ENCODE measurements around the gene GJA5. TPM values are rescaled to one million over a fixed set of nuclear protein-coding genes. Genes with fewer than 3 reads are reported as not detected.

GJA5 gene
- polyA plus RNA-seq, 2 of the 4 experiments (the other 2 are of a cell fraction) = not detected

DNA sequence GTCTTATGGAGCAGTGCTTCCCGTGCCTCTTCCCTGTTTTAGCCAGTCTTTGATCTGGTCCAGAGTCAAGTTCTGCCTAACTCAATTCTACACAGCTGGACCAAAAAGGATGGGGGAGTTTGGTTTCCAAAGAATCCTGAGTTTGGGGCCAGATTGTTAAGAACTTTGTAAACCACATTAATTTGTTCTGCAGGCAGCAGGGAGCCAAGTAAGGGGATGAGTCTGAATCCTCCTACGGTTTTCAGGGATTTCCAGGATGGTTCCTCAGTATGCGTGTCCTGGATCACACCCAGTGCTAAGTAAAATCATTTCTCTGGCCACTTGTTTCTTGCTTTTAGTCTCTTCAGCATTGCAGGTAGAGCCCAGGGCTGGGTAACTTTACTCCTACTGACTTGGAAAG is 26.1 kb upstream of the GJA5 start:
- ATAC-seq = no peak
- H3K27ac ChIP-seq = no peak overlapping the region
- DNase-seq (ENCODE audit: low read depth in 1 of 2, low spot score in 1 of 2) = no peak
- H3K4me1 ChIP-seq = no peaks in the 10 kb centered on the region
- ChIA-PET POLR2A (no interaction called here), CTCF (no interaction called here)
- TF ChIP-seq HOXA7 (CRISPR knock-in tag; IDR thresholded peaks at IDR 0.05) (no peak), ZC3H11A (IDR thresholded peaks at IDR 0.05) (no peak), RAD21 (conservative IDR thresholded peaks at IDR 0.05 in 1 of 2, IDR thresholded peaks at IDR 0.05 in 1 of 2) (no peak), HEYL (CRISPR knock-in tag; IDR thresholded peaks at IDR 0.05) (no peak)
- no peaks in the 10 kb centered on the region for H3K9me3 ChIP-seq
- WGBS (ENCODE audit: missing lambda C conversion rate) = 24% methylated on average over 3 of the region's 3 CpGs
- no peak overlapping the region for H3K4me2 ChIP-seq
- H3K4me3 ChIP-seq = no peak overlapping the region
- no peak for FAIRE-seq

DNA sequence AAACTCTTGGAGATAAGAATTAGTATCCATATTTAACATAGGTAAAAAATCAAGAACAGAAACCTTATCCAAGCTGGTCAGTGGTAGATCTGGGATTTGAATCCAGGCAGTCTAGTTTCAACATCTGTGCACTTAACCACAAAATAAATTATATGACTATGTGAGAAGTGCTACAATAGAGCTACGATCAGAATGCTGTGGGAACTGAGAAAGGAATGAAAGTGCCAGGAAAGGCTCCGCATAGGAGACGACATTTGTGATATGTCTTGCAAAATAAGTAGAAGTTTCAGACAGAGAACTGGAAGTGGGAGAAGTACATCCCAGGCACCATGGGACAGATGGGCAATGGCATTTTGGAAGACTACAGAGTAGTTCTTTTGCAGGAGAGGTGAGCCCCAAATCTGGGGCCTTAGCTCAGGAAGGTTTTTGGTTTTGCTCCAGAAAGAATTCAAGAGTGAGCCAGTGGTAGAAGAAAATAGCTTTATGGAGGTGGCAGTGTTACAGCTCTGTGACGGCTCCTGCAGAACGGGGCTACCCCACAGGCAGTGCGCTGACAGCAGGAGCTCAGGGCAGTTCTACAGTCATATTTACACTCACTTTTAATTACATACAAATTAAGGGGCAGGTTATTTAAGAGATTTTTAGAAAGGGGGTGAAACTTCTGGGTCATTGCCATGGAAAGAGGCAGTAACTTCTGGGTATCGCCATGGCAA is 25.5 kb upstream of the GJA5 start:
- ATAC-seq (no peak), FAIRE-seq (no peak), DNase-seq (ENCODE audit: low read depth in 1 of 2, low spot score in 1 of 2) (no peak)
- Histone ChIP-seq H3K9me3 (no peaks in the 10 kb centered on the region), H3K27ac (no peak overlapping the region), H3K4me1 (no peaks in the 10 kb centered on the region), H3K4me3 (no peak overlapping the region), H3K4me2 (no peak overlapping the region)
- TF ChIP-seq ZFP36 (IDR thresholded peaks at IDR 0.05; ENCODE audit: borderline replicate concordance, partially characterized antibody) (no peak), FOSB (CRISPR knock-in tag; IDR thresholded peaks at IDR 0.05) (no peak), SMC3 (IDR thresholded peaks at IDR 0.05) (no peak), BHLHE40 (IDR thresholded peaks at IDR 0.05; ENCODE audit: low read depth, low read length) (no peak), RCOR1 (IDR thresholded peaks at IDR 0.05; ENCODE audit: low read depth, low read length) (no peak), ZC3H11A (IDR thresholded peaks at IDR 0.05) (no peak), PHF8 (IDR thresholded peaks at IDR 0.05; ENCODE audit: borderline replicate concordance, low read depth) (no peak), ESRRA (IDR thresholded peaks at IDR 0.05; ENCODE audit: borderline replicate concordance, low read length) (no peak), CHD2 (IDR thresholded peaks at IDR 0.05; ENCODE audit: low read length, partially characterized antibody) (no peak), HOXA7 (CRISPR knock-in tag; IDR thresholded peaks at IDR 0.05) (no peak), HOXB13 (CRISPR knock-in tag; IDR thresholded peaks at IDR 0.05; ENCODE audit: low read depth) (no peak), POLR2AphosphoS2 (conservative IDR thresholded peaks at IDR 0.05; ENCODE audit: low read length) (no peak)
- TF ChIP-seq, protein P1, sequence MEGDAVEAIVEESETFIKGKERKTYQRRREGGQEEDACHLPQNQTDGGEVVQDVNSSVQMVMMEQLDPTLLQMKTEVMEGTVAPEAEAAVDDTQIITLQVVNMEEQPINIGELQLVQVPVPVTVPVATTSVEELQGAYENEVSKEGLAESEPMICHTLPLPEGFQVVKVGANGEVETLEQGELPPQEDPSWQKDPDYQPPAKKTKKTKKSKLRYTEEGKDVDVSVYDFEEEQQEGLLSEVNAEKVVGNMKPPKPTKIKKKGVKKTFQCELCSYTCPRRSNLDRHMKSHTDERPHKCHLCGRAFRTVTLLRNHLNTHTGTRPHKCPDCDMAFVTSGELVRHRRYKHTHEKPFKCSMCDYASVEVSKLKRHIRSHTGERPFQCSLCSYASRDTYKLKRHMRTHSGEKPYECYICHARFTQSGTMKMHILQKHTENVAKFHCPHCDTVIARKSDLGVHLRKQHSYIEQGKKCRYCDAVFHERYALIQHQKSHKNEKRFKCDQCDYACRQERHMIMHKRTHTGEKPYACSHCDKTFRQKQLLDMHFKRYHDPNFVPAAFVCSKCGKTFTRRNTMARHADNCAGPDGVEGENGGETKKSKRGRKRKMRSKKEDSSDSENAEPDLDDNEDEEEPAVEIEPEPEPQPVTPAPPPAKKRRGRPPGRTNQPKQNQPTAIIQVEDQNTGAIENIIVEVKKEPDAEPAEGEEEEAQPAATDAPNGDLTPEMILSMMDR (IDR thresholded peaks at IDR 0.05) = no peak
- TF ChIP-seq, protein P2, sequence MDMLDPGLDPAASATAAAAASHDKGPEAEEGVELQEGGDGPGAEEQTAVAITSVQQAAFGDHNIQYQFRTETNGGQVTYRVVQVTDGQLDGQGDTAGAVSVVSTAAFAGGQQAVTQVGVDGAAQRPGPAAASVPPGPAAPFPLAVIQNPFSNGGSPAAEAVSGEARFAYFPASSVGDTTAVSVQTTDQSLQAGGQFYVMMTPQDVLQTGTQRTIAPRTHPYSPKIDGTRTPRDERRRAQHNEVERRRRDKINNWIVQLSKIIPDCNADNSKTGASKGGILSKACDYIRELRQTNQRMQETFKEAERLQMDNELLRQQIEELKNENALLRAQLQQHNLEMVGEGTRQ (IDR thresholded peaks at IDR 0.05) = no peak
- TF ChIP-seq, protein P3, sequence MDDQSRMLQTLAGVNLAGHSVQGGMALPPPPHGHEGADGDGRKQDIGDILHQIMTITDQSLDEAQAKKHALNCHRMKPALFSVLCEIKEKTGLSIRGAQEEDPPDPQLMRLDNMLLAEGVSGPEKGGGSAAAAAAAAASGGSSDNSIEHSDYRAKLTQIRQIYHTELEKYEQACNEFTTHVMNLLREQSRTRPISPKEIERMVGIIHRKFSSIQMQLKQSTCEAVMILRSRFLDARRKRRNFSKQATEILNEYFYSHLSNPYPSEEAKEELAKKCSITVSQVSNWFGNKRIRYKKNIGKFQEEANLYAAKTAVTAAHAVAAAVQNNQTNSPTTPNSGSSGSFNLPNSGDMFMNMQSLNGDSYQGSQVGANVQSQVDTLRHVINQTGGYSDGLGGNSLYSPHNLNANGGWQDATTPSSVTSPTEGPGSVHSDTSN (IDR thresholded peaks at IDR 0.05) = no peak
- TF ChIP-seq, protein P4, sequence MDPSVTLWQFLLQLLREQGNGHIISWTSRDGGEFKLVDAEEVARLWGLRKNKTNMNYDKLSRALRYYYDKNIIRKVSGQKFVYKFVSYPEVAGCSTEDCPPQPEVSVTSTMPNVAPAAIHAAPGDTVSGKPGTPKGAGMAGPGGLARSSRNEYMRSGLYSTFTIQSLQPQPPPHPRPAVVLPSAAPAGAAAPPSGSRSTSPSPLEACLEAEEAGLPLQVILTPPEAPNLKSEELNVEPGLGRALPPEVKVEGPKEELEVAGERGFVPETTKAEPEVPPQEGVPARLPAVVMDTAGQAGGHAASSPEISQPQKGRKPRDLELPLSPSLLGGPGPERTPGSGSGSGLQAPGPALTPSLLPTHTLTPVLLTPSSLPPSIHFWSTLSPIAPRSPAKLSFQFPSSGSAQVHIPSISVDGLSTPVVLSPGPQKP (IDR thresholded peaks at IDR 0.05; ENCODE audit: low read depth, low read length) = no peak
- POLR2A ChIA-PET = no interaction called here
- 42% methylated on average over 7 of the region's 7 CpGs for WGBS (ENCODE audit: missing lambda C conversion rate)
- CTCF ChIA-PET = interaction anchor here (0.6 kb wide), 1 partner anchor 9 kb away, joined by 3 read pairs; no protein-coding TSS in a partner anchor

All from A549 (cell line).